ENCODE data around the gene SAMD9L. TPM values are rescaled to one million over a fixed set of nuclear protein-coding genes. Genes with fewer than 3 reads are reported as not detected.

SAMD9L gene
- polyA plus RNA-seq, 1 donor from 2014 or later = not detected

DNA sequence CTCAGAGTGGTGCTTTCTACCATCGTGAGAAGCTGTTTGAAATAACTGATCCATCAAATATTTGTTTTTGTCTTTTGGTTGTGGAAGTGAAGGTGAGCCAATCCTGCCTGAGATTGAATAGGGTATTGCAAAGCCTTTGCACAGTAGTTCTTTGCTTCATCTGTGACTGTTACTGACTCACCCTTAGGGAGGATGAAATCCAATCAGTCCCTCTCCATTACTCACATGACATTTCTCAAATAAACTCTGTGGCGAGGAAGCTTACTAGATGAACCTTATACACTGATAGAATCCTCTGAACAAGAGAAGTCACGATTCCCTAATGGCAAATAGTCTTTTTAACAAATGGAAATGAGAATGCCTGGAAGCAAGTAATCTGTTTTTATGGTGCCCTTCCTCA lies 46.2 kb upstream of the SAMD9L start:
- Histone ChIP-seq H3K36me3 (ENCODE audit: insufficient read depth, low read length) (no peaks in the 10 kb centered on the region), H3K9ac (ENCODE audit: low read length) (no peak overlapping the region), H2AFZ (ENCODE audit: low read depth, low read length) (no peak overlapping the region), H3K4me3 (ENCODE audit: low read length) (no peak overlapping the region), H3K27me3 (ENCODE audit: insufficient read depth, low read depth, low read length) (no peaks in the 10 kb centered on the region), H3F3A (ENCODE audit: insufficient read depth, low read length, poor library complexity, severe bottlenecking) (no peaks in the 10 kb centered on the region), H3K27ac (ENCODE audit: low read length) (no peak overlapping the region), H4K20me1 (ENCODE audit: insufficient read depth) (no peaks in the 10 kb centered on the region), H3K79me2 (replicated peaks; ENCODE audit: insufficient read depth, low read length) (no peaks in the 10 kb centered on the region), H3K9me2 (ENCODE audit: insufficient read depth, low read length) (no peaks in the 10 kb centered on the region), H3K4me2 (ENCODE audit: low read length) (no peak overlapping the region), H3K9me3 (ENCODE audit: low read length) (no peaks in the 10 kb centered on the region)
- TF ChIP-seq RAD21 (conservative IDR thresholded peaks at IDR 0.05) (no peak), SMC3 (conservative IDR thresholded peaks at IDR 0.05; ENCODE audit: poor library complexity) (no peak), TAF1 (IDR thresholded peaks at IDR 0.05; ENCODE audit: low read depth) (no peak), CTCF (IDR thresholded peaks at IDR 0.05; ENCODE audit: poor library complexity, severe bottlenecking) (no peak), MXI1 (conservative IDR thresholded peaks at IDR 0.05; ENCODE audit: poor library complexity, severe bottlenecking) (no peak), EP300 (conservative IDR thresholded peaks at IDR 0.05; ENCODE audit: poor library complexity, severe bottlenecking) (no peak), EZH2 (IDR thresholded peaks at IDR 0.05; ENCODE audit: borderline replicate concordance, insufficient read depth, low read length, poor library complexity, severe bottlenecking) (no peak), POLR2AphosphoS5 (IDR thresholded peaks at IDR 0.05) (no peak), REST (IDR thresholded peaks at IDR 0.05; ENCODE audit: borderline replicate concordance) (no peak)

DNA sequence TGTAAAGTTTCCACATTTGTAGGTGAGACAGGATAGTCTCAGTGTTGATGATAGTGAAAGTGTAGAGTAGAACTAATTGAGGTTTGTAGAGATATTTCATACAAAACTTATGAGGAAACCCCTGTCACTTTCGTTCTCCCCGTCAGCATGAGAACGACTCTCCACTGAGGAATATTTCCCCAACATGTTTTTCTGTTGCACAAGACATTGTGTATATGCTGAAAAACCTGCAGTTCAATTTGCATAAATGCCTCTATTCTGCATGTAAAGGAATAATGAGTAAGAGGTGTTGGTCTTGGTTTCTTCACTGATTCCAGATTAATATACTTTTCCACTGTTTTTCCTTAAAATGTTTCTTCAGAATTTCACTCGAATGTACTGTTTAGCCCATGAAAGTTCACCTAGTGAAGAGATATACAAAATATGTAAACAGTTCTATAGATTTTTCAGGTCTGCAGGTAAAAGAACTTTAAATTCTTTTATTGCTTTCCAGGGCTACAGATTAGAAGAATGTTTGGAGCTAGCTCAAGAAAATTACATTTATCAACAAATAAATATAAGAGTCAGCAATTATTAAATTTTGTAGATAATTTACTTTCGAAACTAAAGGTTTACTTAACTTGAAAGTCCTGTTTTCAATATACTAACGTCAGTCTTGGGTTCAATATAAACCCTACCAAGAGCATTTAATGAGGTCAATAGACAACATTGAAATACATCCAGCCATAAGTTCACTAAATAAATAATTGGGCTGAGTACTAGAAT lies 40.9 kb upstream of the SAMD9L start:
- Histone ChIP-seq H3F3A (ENCODE audit: insufficient read depth, low read length, poor library complexity, severe bottlenecking) (no peaks in the 10 kb centered on the region), H3K9ac (ENCODE audit: low read length) (no peak overlapping the region), H3K36me3 (ENCODE audit: insufficient read depth, low read length) (no peaks in the 10 kb centered on the region), H2AFZ (ENCODE audit: low read depth, low read length) (no peak overlapping the region), H3K9me3 (ENCODE audit: low read length) (no peaks in the 10 kb centered on the region), H4K20me1 (ENCODE audit: insufficient read depth) (no peaks in the 10 kb centered on the region), H3K27me3 (ENCODE audit: insufficient read depth, low read depth, low read length) (no peaks in the 10 kb centered on the region), H3K4me2 (ENCODE audit: low read length) (no peak overlapping the region), H3K9me2 (ENCODE audit: insufficient read depth, low read length) (no peaks in the 10 kb centered on the region), H3K27ac (ENCODE audit: low read length) (no peak overlapping the region), H3K79me2 (replicated peaks; ENCODE audit: insufficient read depth, low read length) (no peaks in the 10 kb centered on the region), H3K4me3 (ENCODE audit: low read length) (no peak overlapping the region)
- TF ChIP-seq MXI1 (conservative IDR thresholded peaks at IDR 0.05; ENCODE audit: poor library complexity, severe bottlenecking) = no peak

Data from neural cell (in vitro differentiated cells).